Testis (tissue), 2 donors: ENCODE data around the gene FDX2.

ENCODE experiments used
- POLR2A ChIP-seq: fragments of 450-650 bp; IDR thresholded peaks from one replicate; pipeline ENCODE4 v1.6.1; 2017; ENCODE audit warnings: antibody characterized with exemption, mild to moderate bottlenecking, moderate library complexity
- TF ChIP-seq, protein P1 (sequence below), 3 experiments: fragments of 450-650 bp in 2 of 3; fragments of 200-600 bp in 1 of 3; sonication (generic) in 1 of 3; IDR thresholded peaks; one replicate each; pipeline ENCODE4 v1.5.1; 2016 to 2019; ENCODE audit warnings: antibody characterized with exemption in 3 of 3, mild to moderate bottlenecking in 2 of 3, moderate library complexity in 1 of 3

DNA sequence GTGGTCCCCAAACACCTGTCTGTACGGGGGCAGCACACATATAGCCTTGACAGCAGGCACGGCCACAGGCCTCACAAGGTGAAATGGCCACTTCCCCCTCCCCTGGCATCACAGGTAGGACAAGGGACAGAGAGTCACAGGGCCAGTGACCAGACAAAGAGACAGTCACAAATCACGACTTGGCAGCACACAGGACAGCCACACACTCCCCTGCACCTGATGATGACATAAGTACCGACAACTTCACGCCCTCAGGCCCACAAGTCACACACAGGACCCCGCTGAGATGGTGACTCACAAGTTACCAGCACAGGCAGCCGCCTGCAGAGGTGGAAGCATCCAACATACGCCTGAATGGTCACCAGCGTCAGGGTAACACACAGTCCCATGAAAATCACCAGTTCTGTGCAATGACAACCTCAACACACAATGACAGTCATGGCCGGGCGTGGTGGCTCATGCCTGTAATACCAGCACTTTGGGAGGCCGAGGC lies 48.0 kb upstream of the FDX2 start:
- TF ChIP-seq, protein P1, sequence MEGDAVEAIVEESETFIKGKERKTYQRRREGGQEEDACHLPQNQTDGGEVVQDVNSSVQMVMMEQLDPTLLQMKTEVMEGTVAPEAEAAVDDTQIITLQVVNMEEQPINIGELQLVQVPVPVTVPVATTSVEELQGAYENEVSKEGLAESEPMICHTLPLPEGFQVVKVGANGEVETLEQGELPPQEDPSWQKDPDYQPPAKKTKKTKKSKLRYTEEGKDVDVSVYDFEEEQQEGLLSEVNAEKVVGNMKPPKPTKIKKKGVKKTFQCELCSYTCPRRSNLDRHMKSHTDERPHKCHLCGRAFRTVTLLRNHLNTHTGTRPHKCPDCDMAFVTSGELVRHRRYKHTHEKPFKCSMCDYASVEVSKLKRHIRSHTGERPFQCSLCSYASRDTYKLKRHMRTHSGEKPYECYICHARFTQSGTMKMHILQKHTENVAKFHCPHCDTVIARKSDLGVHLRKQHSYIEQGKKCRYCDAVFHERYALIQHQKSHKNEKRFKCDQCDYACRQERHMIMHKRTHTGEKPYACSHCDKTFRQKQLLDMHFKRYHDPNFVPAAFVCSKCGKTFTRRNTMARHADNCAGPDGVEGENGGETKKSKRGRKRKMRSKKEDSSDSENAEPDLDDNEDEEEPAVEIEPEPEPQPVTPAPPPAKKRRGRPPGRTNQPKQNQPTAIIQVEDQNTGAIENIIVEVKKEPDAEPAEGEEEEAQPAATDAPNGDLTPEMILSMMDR (IDR thresholded peaks at IDR 0.05): no peak
- no peak for TF ChIP-seq POLR2A
